ENCODE data around the gene UBAC2. TPM values are rescaled to one million over a fixed set of nuclear protein-coding genes. Genes with fewer than 3 reads are reported as not detected.

Gene UBAC2
- total and polyA plus RNA-seq, 2 donors (not counting 1 experiment from before 2014, with no cell fraction given), result 32.4 to 87.4 TPM

GRCh38 chr13:99257291-99257690, 56.6 kb downstream of the UBAC2 start:
- TF ChIP-seq EZH2 (IDR thresholded peaks at IDR 0.05; ENCODE audit: low read length, missing control alignments) (no peak), CTCF (conservative IDR thresholded peaks at IDR 0.05 in 1 of 2, IDR thresholded peaks at IDR 0.05 in 1 of 2; ENCODE audit: low read depth in 1 of 2, low read length in 2 of 2) (no peak)
- Histone ChIP-seq H3K9ac (ENCODE audit: insufficient read depth, low read length) (no peak overlapping the region), H3K36me3 (ENCODE audit: control insufficient read depth, insufficient read depth, low read length) (no peaks in the 10 kb centered on the region), H3K4me2 (ENCODE audit: extremely low read depth, insufficient read depth, low read length) (no peak overlapping the region), H3K4me1 (ENCODE audit: control insufficient read depth, extremely low read depth, insufficient read depth, low read length) (no peaks in the 10 kb centered on the region), H3K4me3 (replicated peaks in 1 of 4; ENCODE audit: control extremely low read depth in 1 of 4, insufficient read depth in 1 of 4, low read depth in 3 of 4, low read length in 4 of 4) (no peak overlapping the region), H4K20me1 (ENCODE audit: control insufficient read depth, extremely low read depth, insufficient read depth, low read length) (no peaks in the 10 kb centered on the region), H3K27ac (ENCODE audit: insufficient read depth, low read length) (no peak overlapping the region), H2AFZ (ENCODE audit: low read length) (no peak overlapping the region), H3K27me3 (ENCODE audit: control insufficient read depth, insufficient read depth, low read length) (no peaks in the 10 kb centered on the region), H3K79me2 (ENCODE audit: control insufficient read depth, insufficient read depth, low read length) (no peaks in the 10 kb centered on the region), H3K9me3 (ENCODE audit: control insufficient read depth, insufficient read depth, low read depth, low read length) (no peaks in the 10 kb centered on the region)
- DNase-seq (ENCODE audit: low read depth in 2 of 2), result no peak

- Histone ChIP-seq H3K4me2 (ENCODE audit: extremely low read depth, insufficient read depth, low read length) (no peak within 1 kb of the TSS), H3K36me3 (ENCODE audit: control insufficient read depth, insufficient read depth, low read length) (no peaks in the 10 kb centered on the region), H3K9ac (ENCODE audit: insufficient read depth, low read length) (no peak within 1 kb of the TSS), H3K79me2 (ENCODE audit: control insufficient read depth, insufficient read depth, low read length) (no peaks in the 10 kb centered on the region), H3K4me1 (ENCODE audit: control insufficient read depth, extremely low read depth, insufficient read depth, low read length) (no peaks in the 10 kb centered on the region), H3K9me3 (ENCODE audit: control insufficient read depth, insufficient read depth, low read depth, low read length) (no peaks in the 10 kb centered on the region), H3K27ac (ENCODE audit: insufficient read depth, low read length) (no peak within 1 kb of the TSS), H3K27me3 (ENCODE audit: control insufficient read depth, insufficient read depth, low read length) (no peaks in the 10 kb centered on the region), H2AFZ (ENCODE audit: low read length) (no peak within 1 kb of the TSS), H3K4me3 (replicated peaks in 1 of 4; ENCODE audit: control extremely low read depth in 1 of 4, insufficient read depth in 1 of 4, low read depth in 3 of 4, low read length in 4 of 4) (no peak within 1 kb of the TSS), H4K20me1 (ENCODE audit: control insufficient read depth, extremely low read depth, insufficient read depth, low read length) (no peaks in the 10 kb centered on the region)
- TF ChIP-seq EZH2 (IDR thresholded peaks at IDR 0.05; ENCODE audit: low read length, missing control alignments) (no peak), CTCF (conservative IDR thresholded peaks at IDR 0.05 in 1 of 2, IDR thresholded peaks at IDR 0.05 in 1 of 2; ENCODE audit: low read depth in 1 of 2, low read length in 2 of 2) (no peak)
- DNase-seq (ENCODE audit: low read depth in 2 of 2), result peak in 1 of 2 donors; percentile 12
These were observed 57.7 kb downstream of the UBAC2 start, which contains the start of gene GPR18 for GRCh38 chr13:99258210-99258860. TSS of gene GPR18 (minus strand) at chr13:99258379. CDS start at chr13:99255872, 2,507 bp downstream.

GRCh38 chr13:99258946-99259345, 58.3 kb downstream of the UBAC2 start:
- no peak for DNase-seq (ENCODE audit: low read depth in 2 of 2)
- Histone ChIP-seq H3K27me3 (ENCODE audit: control insufficient read depth, insufficient read depth, low read length) (no peaks in the 10 kb centered on the region), H3K4me1 (ENCODE audit: control insufficient read depth, extremely low read depth, insufficient read depth, low read length) (no peaks in the 10 kb centered on the region), H3K79me2 (ENCODE audit: control insufficient read depth, insufficient read depth, low read length) (no peaks in the 10 kb centered on the region), H3K4me3 (replicated peaks in 1 of 4; ENCODE audit: control extremely low read depth in 1 of 4, insufficient read depth in 1 of 4, low read depth in 3 of 4, low read length in 4 of 4) (no peak overlapping the region), H4K20me1 (ENCODE audit: control insufficient read depth, extremely low read depth, insufficient read depth, low read length) (no peaks in the 10 kb centered on the region), H3K9me3 (ENCODE audit: control insufficient read depth, insufficient read depth, low read depth, low read length) (no peaks in the 10 kb centered on the region), H3K27ac (ENCODE audit: insufficient read depth, low read length) (no peak overlapping the region), H3K4me2 (ENCODE audit: extremely low read depth, insufficient read depth, low read length) (no peak overlapping the region), H3K36me3 (ENCODE audit: control insufficient read depth, insufficient read depth, low read length) (no peaks in the 10 kb centered on the region), H2AFZ (ENCODE audit: low read length) (no peak overlapping the region), H3K9ac (ENCODE audit: insufficient read depth, low read length) (no peak overlapping the region)
- no peak for TF ChIP-seq EZH2 (IDR thresholded peaks at IDR 0.05; ENCODE audit: low read length, missing control alignments)

Measured in fibroblast of lung (primary cell).